DND-41 (cell line): ENCODE measurements around the gene SLC5A1.
"Not testable (repeated sequence)": the region's sequence is repeated elsewhere in the genome, so short reads cannot be mapped to it uniquely, and the experiment has no call there.

Experiments used
- ATAC-seq: fragments of 200-7000 bp; cut with Tn5 transposase; 3 replicates; pipeline ENCODE4 v1.9.1; 2021; ENCODE audit warnings: low read depth; ENCODE audit not compliant: insufficient read depth
- DNase-seq: peaks from one replicate; pipeline ENCODE4 v3.0.0-alpha.2; 2020
- H2AFZ ChIP-seq: 2 replicates; pipeline ENCODE4 v1.6.0; 2012; ENCODE audit warnings: low read depth, low read length
- H3K27ac ChIP-seq: 2 replicates; pipeline ENCODE4 v1.5.1; 2012; ENCODE audit warnings: low read length, inconsistent platforms
- H3K27me3 ChIP-seq: fragments of 200-600 bp; sonication (generic); 2 replicates; pipeline ENCODE4 v1.6.0; 2012; ENCODE audit warnings: low read length, mild to moderate bottlenecking, inconsistent platforms; ENCODE audit not compliant: insufficient read depth, poor library complexity
- H3K36me3 ChIP-seq: 2 replicates; pipeline ENCODE4 v1.5.1; 2012; ENCODE audit warnings: low read length, inconsistent platforms; ENCODE audit not compliant: insufficient read depth
- H3K4me1 ChIP-seq: 2 replicates; pipeline ENCODE4 v1.5.1; 2012; ENCODE audit warnings: mild to moderate bottlenecking, low read length; ENCODE audit not compliant: insufficient read depth
- H3K4me2 ChIP-seq: 2 replicates; pipeline ENCODE4 v1.6.0; 2012; ENCODE audit warnings: mild to moderate bottlenecking, moderate library complexity, low read length, inconsistent platforms; ENCODE audit not compliant: insufficient read depth
- H3K4me3 ChIP-seq, 2 experiments: fragments of 200-600 bp in 1 of 2; shearing (Covaris generic) in 1 of 2; 2 replicates each; pipeline ENCODE4 v1.5.1; 2012 to 2016; ENCODE audit warnings: inconsistent platforms in 2 of 2, low read length in 2 of 2, mild to moderate bottlenecking in 2 of 2, low read depth in 1 of 2, moderate library complexity in 1 of 2
- H3K79me2 ChIP-seq: 2 replicates; pipeline ENCODE4 v1.6.0; 2012; ENCODE audit warnings: low read length, inconsistent platforms; ENCODE audit not compliant: insufficient read depth
- H3K9ac ChIP-seq: 2 replicates; pipeline ENCODE4 v1.6.0; 2012; ENCODE audit warnings: low read depth, mild to moderate bottlenecking, inconsistent platforms, low read length, moderate library complexity
- H3K9me3 ChIP-seq: 2 replicates; pipeline ENCODE4 v1.5.1; 2012; ENCODE audit warnings: low read length, moderate library complexity, mild to moderate bottlenecking, inconsistent platforms; ENCODE audit not compliant: insufficient read depth, severe bottlenecking
- H4K20me1 ChIP-seq: 2 replicates; pipeline ENCODE4 v1.6.0; 2012; ENCODE audit warnings: low read length; ENCODE audit not compliant: insufficient read depth
- CTCF ChIP-seq: IDR thresholded peaks from 2 replicates; pipeline ENCODE4 v1.5.1; 2012; ENCODE audit warnings: borderline replicate concordance, low read length, moderate library complexity, mild to moderate bottlenecking; ENCODE audit not compliant: poor library complexity, severe bottlenecking; ENCODE audit errors: extremely low read depth
- EZH2 ChIP-seq: IDR thresholded peaks from 3 replicates; pipeline ENCODE4 v1.6.1; 2012; ENCODE audit warnings: borderline replicate concordance, low read depth, mild to moderate bottlenecking, moderate library complexity, low read length, inconsistent platforms; ENCODE audit not compliant: severe bottlenecking

The SLC5A1 gene

GRCh38 chr22:32158712-32159533, 115.9 kb downstream of the SLC5A1 start, which contains the start of gene C22orf42:
Gene C22orf42 (minus strand): TSS chr22:32159303. CDS start chr22:32159215, 88 bp downstream.
- ATAC-seq (no peak), DNase-seq (no peak)
- H4K20me1 ChIP-seq = no peaks in the 10 kb centered on the region
- H3K9ac ChIP-seq = no peak within 1 kb of the TSS
- no peak within 1 kb of the TSS for H3K27ac ChIP-seq
- H3K4me3 ChIP-seq = no peak within 1 kb of the TSS
- H3K27me3 ChIP-seq = peaks cover 10% of the 10 kb centered on the region
- TF ChIP-seq CTCF (no peak), EZH2 (no peak)
- H3K9me3 ChIP-seq = no peaks in the 10 kb centered on the region
- no peak within 1 kb of the TSS for H3K4me2 ChIP-seq
- H2AFZ ChIP-seq = no peak within 1 kb of the TSS
- no peaks in the 10 kb centered on the region for H3K4me1 ChIP-seq
- no peaks in the 10 kb centered on the region for H3K36me3 ChIP-seq
- H3K79me2 ChIP-seq = no peaks in the 10 kb centered on the region

- ATAC-seq, H3K9ac ChIP-seq, H3K27me3 ChIP-seq, H4K20me1 ChIP-seq, H3K9me3 ChIP-seq, H3K27ac ChIP-seq, H3K4me1 ChIP-seq, H3K79me2 ChIP-seq, H3K4me3 ChIP-seq, H3K4me2 ChIP-seq, H3K36me3 ChIP-seq, H2AFZ ChIP-seq, DNase-seq: not testable (repeated sequence)
Measured at GRCh38 chr22:32160411-32160810, 117.3 kb downstream of the SLC5A1 start.
